Bone marrow (tissue), 2 donors: ENCODE results near the gene SLC5A11.
"Not testable (repeated sequence)": the region's sequence is repeated elsewhere in the genome, so short reads cannot be mapped to it uniquely, and the experiment has no call there.

Experiments
- DNase-seq, 2 donors: peaks; one replicate each; lab custom pipeline; 2025; lab: John Stamatoyannopoulos, UW

Gene SLC5A11

GRCh38 chr16:24845726-24846547, at the start of gene SLC5A11:
Gene SLC5A11, plus strand, starts transcription at chr16:24845963. Its CDS starts 12,681 bp downstream, at chr16:24858644.
- no peak for DNase-seq

GRCh38 chr16:24800586-24800985, 45.2 kb upstream of the SLC5A11 start:
- DNase-seq: no peak

GRCh38 chr16:24801761-24802302, 43.9 kb upstream of the SLC5A11 start:
- no peak for DNase-seq

- no peak for DNase-seq
Measured at GRCh38 chr16:24805484-24805883, 40.3 kb upstream of the SLC5A11 start.

- DNase-seq: no peak
Measured at GRCh38 chr16:24807301-24807700, 38.5 kb upstream of the SLC5A11 start.

GRCh38 chr16:24810951-24811843, 34.6 kb upstream of the SLC5A11 start:
- no peak for DNase-seq

GRCh38 chr16:24812813-24813212, 33.0 kb upstream of the SLC5A11 start:
- DNase-seq: not testable (repeated sequence)

- no peak for DNase-seq
Measured at GRCh38 chr16:24815021-24815420, 30.7 kb upstream of the SLC5A11 start.

GRCh38 chr16:24816688-24817087, 29.1 kb upstream of the SLC5A11 start:
- no peak for DNase-seq

- DNase-seq: no peak
Measured at GRCh38 chr16:24819462-24820040, 26.2 kb upstream of the SLC5A11 start.

GRCh38 chr16:24820522-24820921, 25.2 kb upstream of the SLC5A11 start:
- no peak for DNase-seq

GRCh38 chr16:24821129-24821528, 24.6 kb upstream of the SLC5A11 start:
- DNase-seq: no peak

GRCh38 chr16:24822542-24822941, 23.2 kb upstream of the SLC5A11 start:
- no peak for DNase-seq

GRCh38 chr16:24822974-24823373, 22.8 kb upstream of the SLC5A11 start:
- DNase-seq: no peak

- DNase-seq: no peak
Measured at GRCh38 chr16:24825696-24826095, 20.1 kb upstream of the SLC5A11 start.

GRCh38 chr16:24826096-24826690, 19.6 kb upstream of the SLC5A11 start:
- DNase-seq: no peak

GRCh38 chr16:24826817-24827566, 18.8 kb upstream of the SLC5A11 start:
- DNase-seq: no peak

- DNase-seq: no peak
Measured at GRCh38 chr16:24829153-24829552, 16.6 kb upstream of the SLC5A11 start.

GRCh38 chr16:24833352-24833751, 12.4 kb upstream of the SLC5A11 start:
- no peak for DNase-seq

GRCh38 chr16:24834459-24835335, 11.1 kb upstream of the SLC5A11 start:
- no peak for DNase-seq
